Measurements from ENCODE around the gene CEP128. TPM values are rescaled to one million over a fixed set of nuclear protein-coding genes. Genes with fewer than 3 reads are reported as not detected.

Gene CEP128
- total RNA-seq, 2 experiments from 2014 or later = 71.9 to 137 TPM

- Histone ChIP-seq H3K4me3 (ENCODE audit: low read depth, low read length, poor library complexity, severe bottlenecking) (no peak overlapping the region), H3K9me3 (ENCODE audit: low read length) (no peaks in the 10 kb centered on the region), H3K79me2 (ENCODE audit: insufficient read depth, low read depth, low read length) (no peaks in the 10 kb centered on the region), H3K27ac (ENCODE audit: low read depth, low read length, poor library complexity, severe bottlenecking) (no peak overlapping the region), H3K9me2 (ENCODE audit: insufficient read depth, low read length) (no peaks in the 10 kb centered on the region), H2AFZ (ENCODE audit: low read length) (no peak overlapping the region), H3K4me2 (ENCODE audit: low read length) (no peak overlapping the region), H4K20me1 (ENCODE audit: insufficient read depth, low read length) (no peaks in the 10 kb centered on the region), H3K4me1 (ENCODE audit: insufficient read depth, low read length, poor library complexity, severe bottlenecking) (no peaks in the 10 kb centered on the region), H3K36me3 (ENCODE audit: insufficient read depth, low read length) (no peaks in the 10 kb centered on the region)
- no TSS peak for BruUV-seq (replicated peaks)
- intact Hi-C loops (cut with micrococcal nuclease; ENCODE audit: unreplicated experiment) = no loop called here
- CTCF ChIA-PET (ENCODE audit: unreplicated experiment) = no interaction called here
- TF ChIP-seq EZH2phosphoT487 (IDR thresholded peaks at IDR 0.05; ENCODE audit: borderline replicate concordance, low read depth, low read length) = no peak
- DNase-seq (ENCODE audit: low spot score) = no peak
- POLR2A ChIA-PET = interaction anchor here (0.5 kb wide), 1 partner anchor 22 kb away, joined by 3 read pairs; no protein-coding TSS in a partner anchor
Observed at GRCh38 chr14:80485764-80486163, 455.8 kb downstream of the CEP128 start.

GRCh38 chr14:80483331-80483730 is 458.2 kb downstream of the CEP128 start:
- H3K9me3 ChIP-seq (ENCODE audit: low read length) = no peaks in the 10 kb centered on the region
- H3K4me2 ChIP-seq (ENCODE audit: low read length) = no peak overlapping the region
- ChIA-PET POLR2A (interaction anchor here (0.7 kb wide), 1 partner anchor 93 kb away, joined by 3 read pairs; no protein-coding TSS in a partner anchor), CTCF (ENCODE audit: unreplicated experiment) (no interaction called here)
- no peaks in the 10 kb centered on the region for H3K9me2 ChIP-seq (ENCODE audit: insufficient read depth, low read length)
- DNase-seq (ENCODE audit: low spot score) = no peak
- TF ChIP-seq CTCF (conservative IDR thresholded peaks at IDR 0.05; ENCODE audit: low read length) (no peak), EZH2phosphoT487 (IDR thresholded peaks at IDR 0.05; ENCODE audit: borderline replicate concordance, low read depth, low read length) (no peak)
- H3K4me3 ChIP-seq (ENCODE audit: low read depth, low read length, poor library complexity, severe bottlenecking) = no peak overlapping the region
- no peaks in the 10 kb centered on the region for H3K36me3 ChIP-seq (ENCODE audit: insufficient read depth, low read length)
- H3K79me2 ChIP-seq (ENCODE audit: insufficient read depth, low read depth, low read length) = no peaks in the 10 kb centered on the region
- no TSS peak for BruUV-seq (replicated peaks)
- no peaks in the 10 kb centered on the region for H3K4me1 ChIP-seq (ENCODE audit: insufficient read depth, low read length, poor library complexity, severe bottlenecking)
- no peak overlapping the region for H2AFZ ChIP-seq (ENCODE audit: low read length)
- no peak overlapping the region for H3K27ac ChIP-seq (ENCODE audit: low read depth, low read length, poor library complexity, severe bottlenecking)
- no peaks in the 10 kb centered on the region for H4K20me1 ChIP-seq (ENCODE audit: insufficient read depth, low read length)
- intact Hi-C loops (cut with micrococcal nuclease; ENCODE audit: unreplicated experiment) = no loop called here

- ChIA-PET CTCF (ENCODE audit: unreplicated experiment) (no interaction called here), POLR2A (interaction anchor here (0.6 to 0.7 kb wide), 3 partner anchors 29 to 73 kb away, joined by 3 to 4 read pairs (median 3); no protein-coding TSS in a partner anchor)
- Histone ChIP-seq H3K4me1 (ENCODE audit: insufficient read depth, low read length, poor library complexity, severe bottlenecking) (no peaks in the 10 kb centered on the region), H3K79me2 (ENCODE audit: insufficient read depth, low read depth, low read length) (no peaks in the 10 kb centered on the region), H4K20me1 (ENCODE audit: insufficient read depth, low read length) (no peaks in the 10 kb centered on the region), H3K4me2 (ENCODE audit: low read length) (no peak overlapping the region), H3K9me3 (ENCODE audit: low read length) (peaks cover 3% of the 10 kb centered on the region; the same call in 1 of the 2 replicates), H3K9me2 (ENCODE audit: insufficient read depth, low read length) (no peaks in the 10 kb centered on the region), H3K4me3 (ENCODE audit: low read depth, low read length, poor library complexity, severe bottlenecking) (no peak overlapping the region), H3K27ac (ENCODE audit: low read depth, low read length, poor library complexity, severe bottlenecking) (no peak overlapping the region), H3K36me3 (ENCODE audit: insufficient read depth, low read length) (no peaks in the 10 kb centered on the region; the same call in 1 of the 2 replicates), H2AFZ (ENCODE audit: low read length) (no peak overlapping the region)
- TF ChIP-seq CTCF (conservative IDR thresholded peaks at IDR 0.05; ENCODE audit: low read length) (no peak), EZH2phosphoT487 (IDR thresholded peaks at IDR 0.05; ENCODE audit: borderline replicate concordance, low read depth, low read length) (no peak)
- intact Hi-C loops (cut with micrococcal nuclease; ENCODE audit: unreplicated experiment) = no loop called here
- BruUV-seq (replicated peaks) = TSS peak; percentile 65
- no peak for DNase-seq (ENCODE audit: low spot score)
Observed at GRCh38 chr14:80477388-80478160, 464.0 kb downstream of the CEP128 start.

Data from OCI-LY7 (cell line).